Measurements from ENCODE around the gene GTPBP3.
A peak's percentile ranks its signal among the peaks of the same experiment; 100 is the strongest.

GTPBP3 gene

GRCh38 chr19:17389957-17390664 is 52.8 kb downstream of the GTPBP3 start:
- no peak for DNase-seq

- DNase-seq, result peak; percentile 97
Observed at GRCh38 chr19:17390665-17391370, 53.5 kb downstream of the GTPBP3 start.

DNA sequence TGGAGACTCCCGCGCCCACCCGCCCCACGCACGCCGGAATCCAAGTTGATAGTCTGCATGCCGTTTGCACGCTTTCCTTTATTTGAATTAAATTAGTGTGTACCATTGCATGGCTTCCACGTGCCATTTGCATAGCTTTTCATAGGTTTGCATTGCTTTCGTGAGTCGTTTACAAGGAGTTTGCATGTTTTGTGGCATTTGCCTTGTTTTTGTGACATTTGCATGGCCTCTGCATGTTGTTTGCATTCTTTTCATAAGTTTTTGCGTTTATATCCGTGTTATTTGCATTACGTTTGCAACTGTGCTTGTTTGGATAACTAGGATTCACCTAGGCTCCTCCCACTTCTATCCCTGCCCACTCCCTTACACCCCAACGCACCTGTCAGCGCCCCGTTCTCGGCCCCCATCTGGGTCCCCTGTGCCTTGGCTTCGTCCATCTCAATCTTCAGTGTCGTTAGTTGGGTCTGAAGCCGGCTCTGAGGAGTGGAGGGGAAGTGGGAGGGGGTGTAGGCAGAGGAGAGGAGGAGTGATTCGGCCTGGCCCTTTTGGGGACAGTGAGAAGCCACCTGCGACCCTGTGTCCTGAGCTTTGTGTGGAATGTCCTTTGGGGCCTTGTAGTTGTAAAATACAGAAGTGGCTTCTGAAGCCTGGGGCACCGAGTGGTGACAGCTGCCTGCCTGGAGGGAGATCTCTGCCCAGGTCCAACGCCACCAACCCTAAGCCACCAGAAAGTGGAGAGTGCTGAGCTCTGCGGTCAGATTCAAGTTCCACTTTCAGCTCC is 54.2 kb downstream of the GTPBP3 start:
- DNase-seq, result peak; percentile 72
